Measurements from ENCODE around the gene TACR1.
"Not testable (repeated sequence)": the region's sequence is repeated elsewhere in the genome, so short reads cannot be mapped to it uniquely, and the experiment has no call there.

TACR1 gene

DNA sequence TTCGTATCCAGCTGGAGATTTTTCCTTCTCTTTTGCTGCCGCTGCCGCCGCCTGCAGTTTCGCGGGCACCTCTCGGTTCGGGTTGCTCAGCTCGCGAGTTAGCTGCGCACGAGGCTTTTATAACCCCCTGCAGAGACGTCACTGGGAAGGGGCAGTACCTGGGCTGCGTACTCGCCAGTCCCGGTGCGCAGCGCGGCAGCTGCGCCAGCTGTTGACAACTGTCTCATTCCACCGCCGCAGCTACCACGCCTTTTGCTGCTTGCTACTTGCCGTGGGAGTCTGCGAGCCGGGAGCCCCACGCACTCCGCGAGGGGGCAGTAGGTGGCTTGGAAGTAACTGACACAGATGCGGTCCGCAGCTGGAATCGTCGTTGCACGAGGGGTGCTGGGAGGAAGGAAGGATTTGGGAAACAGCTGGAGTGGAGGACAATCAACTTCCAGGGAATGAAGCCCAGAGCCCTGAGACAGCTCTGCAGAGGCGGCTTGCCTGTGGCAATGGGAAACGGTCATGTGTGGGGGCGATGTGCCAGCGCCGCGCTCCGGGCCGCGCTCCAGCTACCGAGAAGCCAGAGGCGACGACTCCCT lies at the start of gene TACR1:
TACR1 (minus strand) TSS at position 93 of the 584 bp plus-strand sequence. CDS start 586 bp downstream, outside the sequence.
- DNase-seq: peak in 47 of 51 donors; percentile 7 to 77 (median 38)

DNA sequence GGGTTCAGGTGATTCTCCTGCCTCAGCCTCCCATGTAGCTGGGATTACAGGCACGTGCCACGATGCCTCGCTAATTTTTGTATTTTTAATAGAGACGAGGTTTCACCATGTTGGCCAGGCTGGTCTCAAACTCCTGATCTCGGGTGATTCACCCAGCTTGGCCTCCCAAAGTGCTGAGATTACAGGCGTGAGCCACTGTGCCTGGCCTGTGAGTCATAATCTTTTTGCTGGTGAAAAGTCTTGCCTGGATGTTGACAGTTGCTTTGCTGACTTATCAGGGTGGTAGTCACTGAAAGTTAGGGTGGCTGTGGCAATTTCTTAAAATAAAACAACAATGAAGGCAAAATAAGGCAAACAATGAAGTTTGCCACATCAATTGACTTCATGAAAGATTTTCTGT lies 49.3 kb upstream of the TACR1 start:
- not testable (repeated sequence) for DNase-seq

DNA sequence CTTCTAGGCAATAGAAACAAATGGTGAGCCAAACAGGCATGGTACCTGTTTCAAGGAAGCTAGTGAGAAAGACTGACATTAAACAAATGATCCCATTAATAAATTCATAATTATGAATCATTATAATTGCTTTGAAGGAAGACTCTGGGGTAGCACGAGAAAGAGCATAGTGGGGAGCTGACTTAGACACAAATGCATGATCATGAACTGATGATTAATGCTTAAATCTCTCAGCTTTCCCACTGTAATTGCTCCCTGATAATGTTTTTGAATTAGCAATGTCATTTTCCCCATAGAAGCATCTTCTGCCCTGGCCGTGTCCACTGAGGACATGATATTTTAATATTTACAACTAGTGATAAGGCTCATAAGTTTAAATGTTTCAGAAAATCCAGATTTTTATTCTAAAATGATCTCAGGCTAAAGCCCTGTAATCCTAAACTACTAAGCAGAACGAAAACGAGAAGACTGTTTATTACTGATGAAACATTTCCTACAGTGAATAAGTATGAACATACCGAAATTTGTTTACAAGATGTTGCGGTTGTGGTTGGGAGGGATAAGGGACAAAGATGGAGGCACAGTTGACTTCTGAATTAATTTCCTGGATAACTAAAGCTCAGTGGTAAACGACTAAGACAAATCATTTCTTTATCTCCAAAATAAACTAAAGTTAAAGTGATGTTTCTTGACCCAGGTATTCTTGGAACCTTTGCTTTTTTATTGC lies 47.3 kb upstream of the TACR1 start:
- no peak for DNase-seq

DNA sequence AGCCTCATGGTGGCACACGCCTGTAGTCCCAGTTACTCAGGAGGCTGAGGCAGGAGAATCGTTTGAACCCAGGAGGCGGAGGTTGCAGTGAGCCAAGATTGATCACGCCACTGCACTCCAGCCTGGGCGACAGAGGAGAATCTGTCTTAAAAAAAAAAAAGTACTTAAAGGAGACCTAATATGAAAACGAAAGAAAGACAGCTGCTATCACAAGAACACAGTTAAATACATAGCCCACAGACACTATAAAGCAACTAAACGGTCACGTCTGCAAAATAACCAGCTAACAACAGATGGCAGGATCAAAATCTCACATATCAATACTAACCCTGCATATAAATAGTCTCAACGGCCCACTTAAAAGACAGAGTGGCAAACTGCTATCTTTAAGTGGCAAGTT lies 43.9 kb upstream of the TACR1 start:
- no peak for DNase-seq

DNA sequence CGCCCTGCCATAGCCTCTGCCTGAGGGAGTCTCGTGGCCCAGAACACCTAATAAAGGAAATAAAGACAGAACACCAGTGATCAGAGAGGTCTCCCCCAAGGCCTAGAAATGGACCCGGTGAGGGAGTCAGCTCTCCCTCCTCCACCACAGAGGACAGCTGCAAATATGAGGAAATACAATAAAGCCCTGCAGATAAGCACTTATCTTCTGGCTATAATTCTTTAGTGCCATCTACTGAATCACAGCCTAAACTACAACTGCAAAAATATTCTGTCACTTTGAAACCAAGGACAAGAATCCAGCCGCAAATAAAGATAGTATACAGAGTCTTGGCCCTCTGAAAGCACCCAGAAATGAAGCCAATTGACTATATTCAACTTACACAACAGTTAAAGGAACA lies 42.4 kb upstream of the TACR1 start:
- DNase-seq: no peak

DNA sequence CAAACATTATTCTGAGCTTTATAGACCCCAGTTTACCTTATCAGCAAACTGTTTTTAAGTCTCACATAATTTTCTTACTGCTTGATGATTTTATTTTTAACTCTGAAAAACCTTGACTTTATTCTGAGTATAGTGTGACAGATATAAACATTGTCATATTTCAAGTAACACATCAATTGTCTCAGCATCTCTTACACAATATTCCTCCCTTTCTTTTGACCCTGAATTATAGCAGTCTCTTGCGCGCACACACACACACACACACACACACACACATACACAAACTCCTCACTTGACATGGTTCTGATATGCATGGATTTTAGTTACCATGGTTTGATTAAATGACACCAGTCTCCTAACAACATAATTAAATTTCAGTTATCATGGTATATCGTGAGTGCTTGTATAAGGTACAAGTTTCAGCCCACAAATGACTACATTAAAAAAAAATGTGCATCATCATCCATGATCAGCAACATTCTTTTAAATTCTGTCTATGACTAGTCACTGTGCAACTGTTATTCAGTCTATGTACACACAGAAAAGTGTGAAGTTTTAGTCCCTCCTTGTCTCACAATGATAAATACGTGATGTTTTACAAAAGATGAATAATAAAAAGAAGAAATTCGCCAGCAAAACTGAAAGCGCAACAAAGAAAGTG lies 39.5 kb upstream of the TACR1 start:
- DNase-seq: no peak

DNA sequence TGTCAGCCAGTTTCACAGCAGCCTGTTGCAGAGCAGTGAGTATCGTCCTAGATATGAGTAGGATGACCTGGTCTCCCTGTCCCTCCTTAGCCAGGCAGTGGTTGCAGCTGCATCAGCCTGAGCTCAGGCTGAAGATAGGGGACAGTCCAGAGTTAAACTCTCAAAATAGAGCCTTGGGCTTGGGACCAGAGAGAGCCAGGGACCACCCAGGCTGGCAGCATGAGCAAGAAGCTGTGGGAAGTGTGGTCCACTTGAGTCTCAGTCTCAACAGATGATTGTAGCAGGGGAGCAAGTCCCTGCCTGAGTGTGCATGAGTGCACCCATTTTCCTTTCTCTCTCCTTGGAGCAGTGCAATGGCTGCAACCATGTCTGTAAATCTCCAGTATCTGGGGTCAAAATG lies 38.0 kb upstream of the TACR1 start:
- no peak for DNase-seq

- DNase-seq: no peak
Measured at GRCh38 chr2:75233965-75234364, 34.6 kb upstream of the TACR1 start.

DNA sequence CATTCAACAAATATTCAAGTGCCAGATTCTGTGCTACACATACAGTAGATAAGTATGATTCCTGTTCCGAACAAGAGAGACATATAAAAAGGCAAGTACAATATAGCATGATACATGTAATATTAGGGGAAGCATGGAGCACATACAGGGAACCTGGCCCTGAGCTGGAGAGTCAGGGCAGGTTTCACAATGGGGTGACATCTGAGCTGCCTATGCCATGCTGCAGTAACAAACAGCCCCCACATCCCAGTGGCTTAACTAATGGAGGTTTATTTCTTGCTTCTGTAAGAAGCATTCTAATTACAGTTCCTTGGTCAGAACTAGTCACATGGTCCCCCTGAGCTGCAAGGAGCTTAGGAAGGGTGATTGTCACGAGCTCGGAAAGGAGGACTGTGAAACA lies 27.3 kb upstream of the TACR1 start:
- DNase-seq: no peak

GRCh38 chr2:75226099-75226498 lies 26.8 kb upstream of the TACR1 start:
- no peak for DNase-seq

GRCh38 chr2:75224636-75225094 lies 25.3 kb upstream of the TACR1 start:
- DNase-seq: peak in 1 of 51 donors; percentile 5

DNA sequence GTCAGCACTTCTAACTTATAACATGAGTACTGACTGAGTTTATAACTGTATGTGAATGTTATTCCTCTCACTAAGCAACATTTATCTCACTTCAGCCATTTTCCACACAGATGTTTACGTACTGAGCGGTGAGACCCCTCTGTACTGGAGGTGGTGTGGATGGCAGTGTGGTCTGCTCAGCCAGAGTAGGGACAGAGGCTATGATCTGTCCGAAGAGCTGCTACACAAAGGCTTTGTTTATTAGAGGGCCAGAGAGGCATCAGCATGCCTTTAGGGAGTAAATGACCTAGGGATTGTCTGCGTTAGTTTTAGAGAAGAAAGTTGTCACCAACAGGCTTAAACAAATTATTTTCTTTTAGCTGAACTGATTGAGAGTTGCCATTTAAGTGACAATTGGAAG lies 23.2 kb upstream of the TACR1 start:
- no peak for DNase-seq

DNA sequence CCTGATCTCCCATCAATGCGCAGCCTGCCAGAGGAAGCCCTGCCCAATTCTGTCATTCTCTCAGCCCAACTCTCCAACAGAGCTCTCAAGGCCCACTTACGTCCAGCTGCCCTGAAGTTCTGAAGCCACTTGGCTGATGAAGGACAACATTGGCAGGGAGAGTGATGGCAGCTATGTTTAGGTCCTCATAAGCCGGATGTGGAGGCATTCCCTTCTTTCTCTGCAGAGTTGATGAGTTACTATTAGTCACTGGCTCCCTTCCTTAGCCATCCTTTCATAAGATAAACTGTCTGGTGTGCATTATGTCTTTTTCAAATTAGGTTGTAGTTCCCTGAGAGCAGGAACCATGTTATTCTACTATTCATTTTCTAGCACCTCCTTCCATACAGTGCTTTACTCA lies 22.5 kb upstream of the TACR1 start:
- no peak for DNase-seq

DNA sequence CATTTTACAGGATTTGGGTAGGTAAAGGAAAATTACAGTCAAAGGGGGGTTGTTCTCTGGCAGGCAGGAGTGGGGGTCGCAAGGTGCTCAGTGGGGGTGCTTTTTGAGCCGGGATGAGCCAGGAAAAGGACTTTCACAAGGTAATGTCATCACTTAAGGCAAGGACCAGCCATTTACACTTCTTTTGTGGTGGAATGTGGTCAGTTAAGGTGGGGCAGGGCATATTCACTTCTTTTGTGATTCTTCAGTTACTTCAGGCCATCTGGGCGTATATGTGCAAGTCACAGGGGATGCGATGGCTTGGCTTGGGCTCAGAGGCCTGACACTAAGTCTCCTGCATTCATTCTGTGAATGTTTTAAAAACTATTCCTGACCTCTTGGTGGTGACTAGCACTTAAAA lies 19.9 kb upstream of the TACR1 start:
- not testable (repeated sequence) for DNase-seq

GRCh38 chr2:75211266-75211770 lies 12.0 kb upstream of the TACR1 start:
- DNase-seq: no peak

DNA sequence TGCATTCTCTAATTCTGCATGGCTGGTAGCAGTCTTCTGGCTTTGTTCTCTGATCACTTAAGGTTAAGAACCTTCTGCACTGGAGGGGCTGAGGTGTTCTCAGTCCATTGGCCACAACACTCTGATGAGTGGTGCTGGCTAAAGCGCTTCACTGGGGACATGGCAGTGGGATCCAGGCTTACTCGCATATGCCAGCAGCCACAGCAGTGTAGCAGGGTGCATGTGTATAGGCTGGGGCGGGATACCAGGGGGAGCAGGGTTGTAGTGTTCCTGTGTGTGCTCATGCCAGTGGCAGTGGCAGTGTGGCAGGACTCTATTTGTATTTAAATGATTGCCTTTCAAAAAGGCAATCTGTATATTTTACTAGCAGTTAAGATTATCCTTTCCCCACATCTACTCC lies 11.1 kb upstream of the TACR1 start:
- no peak for DNase-seq

DNA sequence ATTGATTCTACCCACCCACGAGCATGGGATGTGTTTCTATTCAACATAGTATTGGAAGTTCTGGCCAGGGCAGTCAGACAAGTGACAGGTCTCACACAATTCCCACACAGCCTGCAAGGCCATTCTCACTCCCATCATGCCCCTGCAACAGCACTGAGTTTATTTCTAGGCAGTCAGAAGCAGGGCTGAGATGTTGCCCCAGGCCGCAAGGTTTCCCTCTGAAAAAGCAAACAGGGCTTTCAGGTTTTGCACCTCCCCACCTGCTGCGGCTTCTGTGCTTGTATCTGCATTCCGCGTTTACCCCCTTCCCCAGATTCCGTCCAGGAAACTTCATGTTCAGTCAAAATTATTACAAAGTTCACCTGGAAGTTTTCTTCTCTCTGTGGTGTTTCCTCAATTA lies 9.4 kb upstream of the TACR1 start:
- no peak for DNase-seq

- no peak for DNase-seq
Measured at GRCh38 chr2:75204833-75205232, 5.5 kb upstream of the TACR1 start.

DNA sequence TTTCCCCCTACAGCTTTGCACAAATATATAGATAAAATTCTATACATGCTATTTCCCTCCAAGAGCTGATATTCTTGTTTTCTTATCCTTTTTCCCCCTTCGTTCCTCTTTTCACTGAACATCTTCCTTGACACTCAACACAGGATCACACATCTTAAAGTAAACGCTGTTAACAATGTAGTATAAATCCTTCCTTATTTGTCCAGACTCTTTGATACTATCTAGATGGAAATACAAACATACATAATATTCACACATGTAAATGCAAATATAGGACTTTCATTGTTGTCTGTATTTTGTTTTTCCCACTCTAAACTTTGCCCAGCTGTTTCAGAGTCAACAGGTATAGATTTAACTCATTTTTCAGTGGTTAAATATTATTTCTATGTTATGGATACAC lies 3.0 kb upstream of the TACR1 start:
- DNase-seq: no peak

DNA sequence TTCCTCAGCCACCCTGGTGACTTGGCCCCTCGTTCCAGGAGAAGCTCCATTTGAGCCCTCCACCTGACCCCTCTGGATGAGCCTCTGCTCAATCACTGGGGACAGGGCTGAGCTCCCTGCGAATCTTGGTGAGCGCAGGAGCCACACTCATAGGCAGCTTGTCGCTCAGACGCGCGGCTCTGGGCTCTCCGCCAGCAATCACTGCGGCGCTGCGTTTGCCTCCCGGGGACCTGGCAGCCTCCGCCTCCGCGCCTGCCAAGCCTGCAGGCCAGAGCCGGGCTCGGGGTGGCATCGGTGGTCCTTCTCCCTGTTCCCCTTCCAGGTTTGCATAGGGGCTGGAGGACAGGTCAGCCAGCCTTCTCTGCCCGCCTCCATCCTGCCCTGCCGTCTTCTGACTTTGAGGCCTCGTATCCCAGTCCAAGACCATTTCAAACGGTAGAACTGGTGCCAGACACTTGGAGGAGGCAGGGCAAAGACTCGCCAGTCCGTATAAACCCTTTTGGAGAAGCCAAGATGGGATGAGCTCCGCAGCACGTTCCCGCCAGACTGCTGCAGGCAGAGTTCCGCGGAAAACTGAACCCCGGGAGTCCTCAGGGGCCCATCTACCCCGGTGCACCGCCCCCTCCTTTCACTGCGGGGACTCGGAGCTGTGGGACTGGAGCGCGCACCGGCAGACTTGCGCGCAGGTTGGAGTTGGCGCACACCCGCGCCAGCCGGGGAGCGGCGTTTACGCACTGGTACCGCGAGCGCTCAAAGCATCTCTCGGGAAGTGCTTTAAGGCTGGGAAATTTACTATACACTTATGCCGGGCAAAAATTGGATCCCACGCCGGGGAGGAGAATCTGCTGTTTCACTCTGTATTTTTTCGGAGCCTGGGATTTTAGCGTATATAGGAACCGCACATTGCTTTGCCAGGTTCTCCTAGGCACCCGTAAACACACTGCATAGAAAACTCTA lies 1.1 kb upstream of the TACR1 start:
- peak in 40 of 51 donors; percentile 15 to 66 (median 47) for DNase-seq

DNA sequence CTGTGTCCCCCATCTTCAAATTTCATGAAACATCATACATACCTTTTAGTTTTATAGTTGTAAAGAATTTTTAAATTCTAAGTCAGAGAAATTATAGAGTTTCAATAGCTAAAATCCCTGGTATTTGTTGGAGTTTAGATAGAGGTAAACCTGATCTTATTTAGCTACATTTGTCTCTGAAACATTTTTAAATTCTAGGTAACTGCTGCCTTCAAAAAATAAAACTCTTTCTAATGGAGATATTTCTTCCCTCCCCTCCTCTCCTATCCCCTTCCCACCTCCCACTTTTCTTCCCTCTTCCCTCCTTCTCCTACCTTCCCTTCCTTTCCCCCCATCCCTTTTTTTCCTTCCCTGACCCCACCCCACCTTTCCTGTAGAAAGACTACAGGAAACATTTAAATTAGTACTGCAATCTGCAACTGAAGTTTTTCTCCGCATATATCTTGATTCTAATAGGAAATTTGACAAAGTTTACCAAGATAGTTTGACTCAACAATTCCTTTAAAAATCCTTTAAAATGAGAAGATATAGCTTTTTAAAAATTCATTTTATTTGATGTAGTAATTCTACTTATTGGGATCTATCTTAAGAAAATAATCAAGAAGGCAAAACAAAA lies 4.1 kb downstream of the TACR1 start:
- no peak for DNase-seq

All from hypothalamus (tissue), 51 donors.